ENCODE data around the gene MADD.
"Not testable (repeated sequence)": the region's sequence is repeated elsewhere in the genome, so short reads cannot be mapped to it uniquely, and the experiment has no call there.

MADD gene

GRCh38 chr11:47326198-47326597, 56.3 kb downstream of the MADD start:
- no peak for DNase-seq

GRCh38 chr11:47327025-47327424, 57.1 kb downstream of the MADD start:
- no peak for DNase-seq

GRCh38 chr11:47327949-47328348, 58.0 kb downstream of the MADD start:
- DNase-seq = no peak

- peak; percentile 30 for DNase-seq
Observed at GRCh38 chr11:47328449-47329390, 58.8 kb downstream of the MADD start.

- DNase-seq = no peak
Observed at GRCh38 chr11:47329431-47329986, 59.6 kb downstream of the MADD start.

- DNase-seq = no peak
Observed at GRCh38 chr11:47329987-47330931, 60.3 kb downstream of the MADD start.

GRCh38 chr11:47331454-47332302, 61.7 kb downstream of the MADD start:
- DNase-seq = no peak

GRCh38 chr11:47332303-47332711, 62.4 kb downstream of the MADD start:
- no peak for DNase-seq

GRCh38 chr11:47332791-47333525, 63.0 kb downstream of the MADD start:
- DNase-seq = no peak

GRCh38 chr11:47333526-47333845, 63.6 kb downstream of the MADD start:
- DNase-seq = no peak

GRCh38 chr11:47333886-47334443, 64.0 kb downstream of the MADD start:
- DNase-seq = no peak

GRCh38 chr11:47334699-47335411, 64.9 kb downstream of the MADD start:
- DNase-seq = not testable (repeated sequence)

- DNase-seq = no peak
Observed at GRCh38 chr11:47335733-47336132, 65.8 kb downstream of the MADD start.

- no peak for DNase-seq
Observed at GRCh38 chr11:47336595-47336994, 66.7 kb downstream of the MADD start.

- no peak for DNase-seq
Observed at GRCh38 chr11:47337229-47337924, 67.4 kb downstream of the MADD start.

GRCh38 chr11:47338396-47339241, 68.7 kb downstream of the MADD start:
- DNase-seq = no peak

- no peak for DNase-seq
Observed at GRCh38 chr11:47340010-47340409, 70.1 kb downstream of the MADD start.

GRCh38 chr11:47340980-47341775, 71.2 kb downstream of the MADD start:
- no peak for DNase-seq
